Chondrocyte (in vitro differentiated cells): ENCODE measurements around the gene CRYGN. TPM values are rescaled to one million over a fixed set of nuclear protein-coding genes. Genes with fewer than 3 reads are reported as not detected.

ENCODE experiments used
- DNase-seq: peaks from one replicate; pipeline ENCODE4 v3.0.0; 2021; ENCODE audit warnings: mixed read lengths, low spot score
- H3K27ac Mint-ChIP-seq: one replicate; pipeline ENCODE4 v1.8.0; 2021; ENCODE audit warnings: mild to moderate bottlenecking, moderate library complexity, mixed read lengths; ENCODE audit not compliant: unreplicated experiment
- H3K27me3 Mint-ChIP-seq: 2 replicates; pipeline ENCODE4 v1.8.0; 2021; ENCODE audit warnings: low read depth, mixed read lengths
- H3K36me3 Mint-ChIP-seq: 2 replicates; pipeline ENCODE4 v1.8.0; 2021; ENCODE audit warnings: low read depth, mixed read lengths
- H3K4me1 Mint-ChIP-seq: 2 replicates; pipeline ENCODE4 v1.8.0; 2021; ENCODE audit warnings: low read depth, mild to moderate bottlenecking, mixed read lengths
- H3K4me3 Mint-ChIP-seq: one replicate; pipeline ENCODE4 v1.8.0; 2021; ENCODE audit warnings: mild to moderate bottlenecking, moderate library complexity, mixed read lengths; ENCODE audit not compliant: unreplicated experiment
- H3K9me3 Mint-ChIP-seq: 2 replicates; pipeline ENCODE4 v1.8.0; 2021; ENCODE audit warnings: low read depth, mixed read lengths
- total RNA-seq: library from RNA; stranded (reverse); gene quantifications from 3 replicates; pipeline ENCODE4 v1.2.1, GENCODE V29; 2021
- TF ChIP-seq, protein P1 (sequence below): fragments of 200-600 bp; sonication (generic); IDR thresholded peaks from 2 replicates; pipeline ENCODE4 v1.5.0; 2021; ENCODE audit warnings: antibody characterized with exemption, mild to moderate bottlenecking, moderate library complexity

CRYGN gene
- total RNA-seq, 1 donor from 2014 or later, result not detected

- no peak for DNase-seq
- Mint-ChIP-seq H3K9me3 (no peaks in the 10 kb centered on the region), H3K36me3 (no peaks in the 10 kb centered on the region), H3K4me1 (peaks cover 18% of the 10 kb centered on the region), H3K27me3 (no peaks in the 10 kb centered on the region), H3K4me3 (no peak overlapping the region), H3K27ac (no peak overlapping the region)
- TF ChIP-seq, protein P1, sequence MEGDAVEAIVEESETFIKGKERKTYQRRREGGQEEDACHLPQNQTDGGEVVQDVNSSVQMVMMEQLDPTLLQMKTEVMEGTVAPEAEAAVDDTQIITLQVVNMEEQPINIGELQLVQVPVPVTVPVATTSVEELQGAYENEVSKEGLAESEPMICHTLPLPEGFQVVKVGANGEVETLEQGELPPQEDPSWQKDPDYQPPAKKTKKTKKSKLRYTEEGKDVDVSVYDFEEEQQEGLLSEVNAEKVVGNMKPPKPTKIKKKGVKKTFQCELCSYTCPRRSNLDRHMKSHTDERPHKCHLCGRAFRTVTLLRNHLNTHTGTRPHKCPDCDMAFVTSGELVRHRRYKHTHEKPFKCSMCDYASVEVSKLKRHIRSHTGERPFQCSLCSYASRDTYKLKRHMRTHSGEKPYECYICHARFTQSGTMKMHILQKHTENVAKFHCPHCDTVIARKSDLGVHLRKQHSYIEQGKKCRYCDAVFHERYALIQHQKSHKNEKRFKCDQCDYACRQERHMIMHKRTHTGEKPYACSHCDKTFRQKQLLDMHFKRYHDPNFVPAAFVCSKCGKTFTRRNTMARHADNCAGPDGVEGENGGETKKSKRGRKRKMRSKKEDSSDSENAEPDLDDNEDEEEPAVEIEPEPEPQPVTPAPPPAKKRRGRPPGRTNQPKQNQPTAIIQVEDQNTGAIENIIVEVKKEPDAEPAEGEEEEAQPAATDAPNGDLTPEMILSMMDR, result no peak
Observed at GRCh38 chr7:151433721-151434400, 6.1 kb downstream of the CRYGN start.

- no peaks in the 10 kb centered on the region for H3K27me3 Mint-ChIP-seq
- no peak overlapping the region for H3K4me3 Mint-ChIP-seq
- TF ChIP-seq, protein P1, result no peak
- no peak overlapping the region for H3K27ac Mint-ChIP-seq
- no peaks in the 10 kb centered on the region for H3K36me3 Mint-ChIP-seq
- DNase-seq, result no peak
- no peaks in the 10 kb centered on the region for H3K9me3 Mint-ChIP-seq
- peaks cover 28% of the 10 kb centered on the region for H3K4me1 Mint-ChIP-seq
Observed at GRCh38 chr7:151432658-151433521, 7.1 kb downstream of the CRYGN start.

DNA sequence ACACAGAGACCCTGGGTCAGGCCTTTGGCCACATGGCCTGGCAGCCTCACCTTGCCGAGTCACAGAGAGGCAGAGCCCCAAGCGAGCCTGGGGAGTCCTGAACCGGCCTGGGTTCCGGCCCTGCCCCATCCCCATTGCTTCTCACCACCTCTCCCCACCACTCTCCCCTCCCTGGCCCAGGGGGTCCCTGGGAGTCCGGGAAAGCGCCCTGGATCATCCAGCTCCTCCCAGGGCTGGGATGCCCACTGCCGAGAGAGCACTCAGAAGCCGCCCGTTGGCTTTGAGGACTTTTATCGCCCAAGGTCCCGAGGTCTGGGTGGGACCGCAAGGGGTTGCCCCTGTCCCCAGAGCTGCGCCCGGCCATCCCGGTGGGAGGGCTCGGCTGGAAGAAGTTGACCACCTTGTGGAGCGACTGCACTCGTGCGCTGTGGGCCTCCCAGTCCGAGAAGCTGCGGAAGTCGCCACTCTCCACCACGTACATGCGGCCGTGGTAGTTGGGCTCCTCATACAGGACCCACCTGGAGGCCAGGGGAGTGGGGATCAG, 8.1 kb downstream of the CRYGN start:
- no peak overlapping the region for H3K4me3 Mint-ChIP-seq
- no peaks in the 10 kb centered on the region for H3K36me3 Mint-ChIP-seq
- H3K4me1 Mint-ChIP-seq, result peaks cover 30% of the 10 kb centered on the region
- no peaks in the 10 kb centered on the region for H3K9me3 Mint-ChIP-seq
- no peak overlapping the region for H3K27ac Mint-ChIP-seq
- TF ChIP-seq, protein P1, result no peak
- no peaks in the 10 kb centered on the region for H3K27me3 Mint-ChIP-seq
- DNase-seq, result no peak

- no peak for DNase-seq
- H3K27me3 Mint-ChIP-seq, result no peaks in the 10 kb centered on the region
- no peak overlapping the region for H3K27ac Mint-ChIP-seq
- no peaks in the 10 kb centered on the region for H3K9me3 Mint-ChIP-seq
- peaks cover 32% of the 10 kb centered on the region for H3K4me1 Mint-ChIP-seq
- TF ChIP-seq, protein P1, result no peak
- no peaks in the 10 kb centered on the region for H3K36me3 Mint-ChIP-seq
- H3K4me3 Mint-ChIP-seq, result no peak overlapping the region
Observed at GRCh38 chr7:151431281-151431767, 8.6 kb downstream of the CRYGN start.
